SK-N-SH treated with all-trans-retinoic acid at 6 μM for 48 hours (cell line): ENCODE data around the gene CASS4.

Experiments
- ATAC-seq: fragments of 200-7000 bp; cut with Tn5 transposase; 3 replicates; pipeline ENCODE4 v1.9.1; 2020; ENCODE audit warnings: mild to moderate bottlenecking, moderate library complexity
- ARNTL ChIP-seq: fragments of 450-650 bp; formaldehyde crosslinking; IDR thresholded peaks from 2 replicates; pipeline ENCODE4 v1.5.0; 2020; ENCODE audit warnings: low read depth, mild to moderate bottlenecking, moderate library complexity, borderline replicate concordance
- BACH2 ChIP-seq: fragments of 250-450 bp; sonication (Bioruptor Pico); IDR thresholded peaks from 2 replicates; pipeline ENCODE4 v1.9.0; 2021; ENCODE audit warnings: mild to moderate bottlenecking, borderline replicate concordance
- CREB5 ChIP-seq: fragments of 250-450 bp; sonication (Bioruptor Pico); IDR thresholded peaks from 2 replicates; pipeline ENCODE4 v1.5.1; 2020; ENCODE audit warnings: low read depth, mild to moderate bottlenecking, moderate library complexity
- CSRNP3 ChIP-seq: fragments of 250-450 bp; sonication (Bioruptor Pico); IDR thresholded peaks from 2 replicates; pipeline ENCODE4 v1.5.1; 2021; ENCODE audit warnings: mild to moderate bottlenecking, moderate library complexity
- OSR1 ChIP-seq: fragments of 250-450 bp; sonication (Bioruptor Pico); IDR thresholded peaks from 2 replicates; pipeline ENCODE4 v1.8.0; 2022; ENCODE audit warnings: moderate library complexity, mild to moderate bottlenecking, inconsistent platforms
- PATZ1 ChIP-seq: fragments of 250-450 bp; sonication (Bioruptor Pico); IDR thresholded peaks from 2 replicates; pipeline ENCODE4 v1.8.0; 2020; ENCODE audit warnings: mild to moderate bottlenecking, moderate library complexity, borderline replicate concordance
- POU6F1 ChIP-seq: fragments of 250-450 bp; sonication (Bioruptor Pico); IDR thresholded peaks from 2 replicates; pipeline ENCODE4 v1.8.0; 2021; ENCODE audit warnings: low read depth, mild to moderate bottlenecking, moderate library complexity, borderline replicate concordance
- PPARA ChIP-seq: fragments of 250-450 bp; sonication (Bioruptor Pico); IDR thresholded peaks from 2 replicates; pipeline ENCODE4 v1.5.0; 2020; ENCODE audit warnings: mild to moderate bottlenecking, borderline replicate concordance
- RARB ChIP-seq: fragments of 250-450 bp; sonication (Bioruptor Pico); IDR thresholded peaks from 2 replicates; pipeline ENCODE4 v1.8.0; 2021; ENCODE audit warnings: mild to moderate bottlenecking, moderate library complexity
- TCF4 ChIP-seq: fragments of 250-450 bp; sonication (Bioruptor Pico); IDR thresholded peaks from 2 replicates; pipeline ENCODE4 v1.8.0; 2021; ENCODE audit warnings: mild to moderate bottlenecking, moderate library complexity, borderline replicate concordance
- TOX ChIP-seq: fragments of 250-450 bp; sonication (Bioruptor Pico); IDR thresholded peaks from 2 replicates; pipeline ENCODE4 v1.8.0; 2021; ENCODE audit warnings: mild to moderate bottlenecking, moderate library complexity, borderline replicate concordance
- TSHZ2 ChIP-seq: fragments of 250-450 bp; sonication (Bioruptor Pico); IDR thresholded peaks from 2 replicates; pipeline ENCODE4 v1.5.0; 2020; ENCODE audit warnings: mild to moderate bottlenecking, moderate library complexity
- ZNF70 ChIP-seq: fragments of 450-650 bp; formaldehyde crosslinking; IDR thresholded peaks from 2 replicates; pipeline ENCODE4 v1.5.0; 2020; ENCODE audit warnings: mild to moderate bottlenecking, moderate library complexity
- ZNF8 ChIP-seq: fragments of 450-650 bp; formaldehyde crosslinking; IDR thresholded peaks from 2 replicates; pipeline ENCODE4 v1.5.0; 2020; ENCODE audit warnings: mild to moderate bottlenecking, moderate library complexity

Gene CASS4

GRCh38 chr20:56449459-56449858, 37.4 kb downstream of the CASS4 start:
- TF ChIP-seq CSRNP3 (CRISPR knock-in tag) = no peak
- TF ChIP-seq TCF4 (CRISPR knock-in tag) = no peak
- TF ChIP-seq TOX = no peak
- TF ChIP-seq OSR1 (CRISPR knock-in tag) = no peak
- TF ChIP-seq PATZ1 (CRISPR knock-in tag) = no peak
- no peak for TF ChIP-seq BACH2 (CRISPR knock-in tag)
- TF ChIP-seq PPARA (CRISPR knock-in tag) = no peak
- TF ChIP-seq POU6F1 (CRISPR knock-in tag) = no peak
- TF ChIP-seq TSHZ2 (CRISPR knock-in tag) = no peak
- no peak for TF ChIP-seq ARNTL (CRISPR knock-in tag)
- no peak for TF ChIP-seq RARB
- no peak for ATAC-seq

- no peak for ATAC-seq
- TF ChIP-seq TCF4 (CRISPR knock-in tag) (peak; percentile 46; the same call in 1 of the 2 replicates), PATZ1 (CRISPR knock-in tag) (no peak)
Observed at GRCh38 chr20:56451056-56451765, 39.2 kb downstream of the CASS4 start.

- no peak for ATAC-seq
- TF ChIP-seq ZNF8 (CRISPR knock-in tag) (no peak), TCF4 (CRISPR knock-in tag) (no peak), POU6F1 (CRISPR knock-in tag) (no peak), ZNF70 (CRISPR knock-in tag) (no peak), CREB5 (CRISPR knock-in tag) (no peak), PATZ1 (CRISPR knock-in tag) (no peak), BACH2 (CRISPR knock-in tag) (no peak), RARB (no peak)
Observed at GRCh38 chr20:56453352-56453751, 41.3 kb downstream of the CASS4 start.
